Coronary artery (tissue), 2 donors: Measurements from ENCODE around the gene STAG1.
"Not testable (repeated sequence)": the region's sequence is repeated elsewhere in the genome, so short reads cannot be mapped to it uniquely, and the experiment has no call there.

Experiments used
- DNase-seq: peaks from one replicate; pipeline ENCODE4 v3.0.0-alpha.2; 2017; ENCODE audit warnings: low spot score
- H3K27ac ChIP-seq, 2 donors: fragments of 200-600 bp; sonication (generic); one replicate each; pipeline ENCODE4 v1.5.1; 2016 to 2019
- H3K4me3 ChIP-seq: fragments of 200-600 bp; sonication (generic); 2 replicates; pipeline ENCODE4 v1.5.1; 2016; ENCODE audit warnings: mild to moderate bottlenecking, moderate library complexity
- CTCF ChIP-seq: fragments of 200-600 bp; sonication (generic); IDR thresholded peaks from one replicate; pipeline ENCODE4 v1.5.1; 2019; ENCODE audit warnings: antibody characterized with exemption

STAG1 gene

GRCh38 chr3:136645915-136646314 is 106.3 kb downstream of the STAG1 start:
- Histone ChIP-seq H3K4me3 (no peak overlapping the region), H3K27ac (no peak overlapping the region)
- TF ChIP-seq CTCF = no peak
- DNase-seq = no peak

GRCh38 chr3:136644212-136644611 is 108.0 kb downstream of the STAG1 start:
- Histone ChIP-seq H3K4me3 (no peak overlapping the region), H3K27ac (no peak overlapping the region)
- no peak for TF ChIP-seq CTCF
- no peak for DNase-seq

GRCh38 chr3:136643380-136643779 is 108.8 kb downstream of the STAG1 start:
- not testable (repeated sequence) for H3K4me3 ChIP-seq, H3K27ac ChIP-seq, DNase-seq

- no peak for TF ChIP-seq CTCF
- no peak for DNase-seq
- Histone ChIP-seq H3K27ac (no peak overlapping the region), H3K4me3 (no peak overlapping the region)
Observed at GRCh38 chr3:136642711-136643110, 109.5 kb downstream of the STAG1 start.

- Histone ChIP-seq H3K4me3 (no peak overlapping the region), H3K27ac (no peak overlapping the region)
- DNase-seq = no peak
- TF ChIP-seq CTCF = no peak
Observed at GRCh38 chr3:136639069-136639468, 113.1 kb downstream of the STAG1 start.

GRCh38 chr3:136637176-136637575 is 115.0 kb downstream of the STAG1 start:
- H3K27ac ChIP-seq = no peak overlapping the region
- DNase-seq = no peak
- no peak for TF ChIP-seq CTCF
- H3K4me3 ChIP-seq = no peak overlapping the region

- Histone ChIP-seq H3K27ac (no peak overlapping the region), H3K4me3 (no peak overlapping the region)
- no peak for TF ChIP-seq CTCF
- DNase-seq = no peak
Observed at GRCh38 chr3:136634821-136635220, 117.4 kb downstream of the STAG1 start.

GRCh38 chr3:136632625-136633081 is 119.5 kb downstream of the STAG1 start:
- no peak overlapping the region for H3K27ac ChIP-seq

More at GRCh38 chr3:136632625-136633081, 119.5 kb downstream of the STAG1 start:
- no peak for TF ChIP-seq CTCF
- H3K4me3 ChIP-seq = no peak overlapping the region
- DNase-seq = no peak
